Activated T-cell treated with anti-CD3 and anti-CD28 coated beads, Interleukin-2, amount 50 U/mL, for 48 hours (primary cell): Measurements from ENCODE around the gene ERG28.
"Not testable (repeated sequence)": the region's sequence is repeated elsewhere in the genome, so short reads cannot be mapped to it uniquely, and the experiment has no call there.

Experiments
- DNase-seq, 2 experiments: peaks; one replicate each; pipeline ENCODE4 v3.0.0-alpha.2; 2020

Gene ERG28

DNA sequence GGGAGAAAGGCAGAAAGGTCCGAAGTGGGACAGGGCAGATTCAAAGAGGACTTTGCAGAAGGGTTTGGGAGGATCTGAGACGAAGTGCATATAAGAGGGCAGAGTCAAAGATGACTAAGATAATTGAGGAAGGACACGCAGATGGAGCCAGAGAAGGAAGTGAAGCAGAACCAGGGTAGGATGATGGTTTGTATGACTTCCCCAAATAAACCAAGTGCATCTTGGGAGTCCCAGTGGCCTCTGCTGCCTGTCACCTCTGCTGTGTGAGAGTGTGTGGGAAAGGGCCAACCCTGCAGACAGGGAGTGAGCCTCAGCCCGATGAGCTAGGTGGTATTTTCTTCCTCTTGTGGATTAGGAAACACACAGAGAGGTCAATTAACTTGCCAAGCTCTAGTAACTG, 45.5 kb downstream of the ERG28 start:
- no peak for DNase-seq

- no peak for DNase-seq
These were observed 46.5 kb downstream of the ERG28 start for GRCh38 chr14:75614179-75614578.

GRCh38 chr14:75612157-75612556, 48.5 kb downstream of the ERG28 start:
- no peak for DNase-seq

- no peak for DNase-seq
These were observed 49.8 kb downstream of the ERG28 start for GRCh38 chr14:75610834-75611233.

DNA sequence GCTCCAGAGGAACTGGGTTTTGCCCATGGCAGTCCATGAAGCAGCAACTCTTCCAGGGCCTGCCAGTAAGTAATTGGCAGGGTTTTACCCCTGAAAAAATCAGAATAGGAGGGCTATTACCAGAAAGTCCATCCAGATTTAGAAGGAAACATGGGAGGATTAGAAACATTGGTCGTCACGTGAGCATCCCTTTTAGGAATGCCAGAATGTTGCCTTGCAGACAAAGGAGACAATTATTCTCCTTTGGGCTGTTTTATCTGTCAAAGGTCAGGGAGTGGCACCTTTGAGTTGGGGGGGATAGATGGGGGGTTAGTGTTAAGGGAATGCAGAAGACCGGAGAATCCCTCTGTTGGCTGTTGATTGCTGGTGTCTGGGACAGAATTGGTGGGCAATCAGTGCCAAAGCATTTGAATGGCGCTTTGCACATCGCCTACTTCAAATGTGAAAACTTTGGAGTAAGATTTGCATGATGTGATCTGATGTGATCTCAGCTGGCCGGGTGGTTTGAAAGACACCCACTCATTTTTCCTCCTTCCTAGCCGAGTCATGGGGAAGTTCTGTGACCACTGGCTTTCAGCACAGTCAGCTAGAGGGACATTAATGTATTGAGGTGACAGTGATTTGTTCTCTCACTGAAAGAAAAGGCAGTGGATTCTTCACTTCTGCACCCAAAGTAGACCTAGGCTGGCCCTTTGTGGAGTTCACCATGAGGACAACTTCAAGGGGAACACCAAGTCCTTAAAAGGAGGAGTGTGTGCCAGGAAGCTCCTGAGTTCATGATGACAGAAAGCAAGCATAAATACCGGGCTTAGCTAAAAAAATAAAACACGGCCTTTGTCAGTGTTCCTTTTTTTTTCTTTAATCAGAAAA, 50.8 kb downstream of the ERG28 start:
- no peak for DNase-seq

GRCh38 chr14:75609116-75609515, 51.6 kb downstream of the ERG28 start:
- no peak for DNase-seq

- DNase-seq, result no peak
These were observed 52.6 kb downstream of the ERG28 start for GRCh38 chr14:75607842-75608640.

GRCh38 chr14:75607044-75607443, 53.6 kb downstream of the ERG28 start:
- no peak for DNase-seq

GRCh38 chr14:75605916-75606315, 54.8 kb downstream of the ERG28 start:
- no peak for DNase-seq

GRCh38 chr14:75604979-75605851, 55.5 kb downstream of the ERG28 start:
- no peak for DNase-seq

DNA sequence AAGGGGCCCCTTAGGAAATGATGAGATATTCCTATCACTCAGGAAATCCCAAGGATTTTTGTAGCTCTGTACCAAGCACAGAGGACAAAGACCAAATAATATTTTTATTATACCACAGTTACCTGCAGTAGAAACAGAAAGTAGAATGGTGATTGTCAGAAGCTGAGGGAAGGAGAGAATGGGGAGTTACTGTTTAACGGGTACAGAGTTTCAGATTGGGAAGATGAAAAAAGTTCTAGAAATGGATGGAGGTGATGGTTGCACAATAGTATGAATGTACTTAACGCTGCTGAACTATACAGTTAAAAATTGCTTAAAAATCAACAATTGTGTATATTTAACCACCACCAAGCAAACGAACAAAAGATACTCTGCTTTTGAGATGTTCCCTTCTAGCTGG, 58.2 kb downstream of the ERG28 start:
- DNase-seq, result no peak

- not testable (repeated sequence) for DNase-seq
These were observed 59.6 kb downstream of the ERG28 start for GRCh38 chr14:75601061-75601460.

- not testable (repeated sequence) for DNase-seq
These were observed 60.6 kb downstream of the ERG28 start for GRCh38 chr14:75600100-75600499.
